ENCODE measurements around the gene ZFAND3. TPM values are rescaled to one million over a fixed set of nuclear protein-coding genes. Genes with fewer than 3 reads are reported as not detected.

The ZFAND3 gene
- total and polyA plus RNA-seq, 8 donors: 65.9 to 125 (median 118) TPM

DNA sequence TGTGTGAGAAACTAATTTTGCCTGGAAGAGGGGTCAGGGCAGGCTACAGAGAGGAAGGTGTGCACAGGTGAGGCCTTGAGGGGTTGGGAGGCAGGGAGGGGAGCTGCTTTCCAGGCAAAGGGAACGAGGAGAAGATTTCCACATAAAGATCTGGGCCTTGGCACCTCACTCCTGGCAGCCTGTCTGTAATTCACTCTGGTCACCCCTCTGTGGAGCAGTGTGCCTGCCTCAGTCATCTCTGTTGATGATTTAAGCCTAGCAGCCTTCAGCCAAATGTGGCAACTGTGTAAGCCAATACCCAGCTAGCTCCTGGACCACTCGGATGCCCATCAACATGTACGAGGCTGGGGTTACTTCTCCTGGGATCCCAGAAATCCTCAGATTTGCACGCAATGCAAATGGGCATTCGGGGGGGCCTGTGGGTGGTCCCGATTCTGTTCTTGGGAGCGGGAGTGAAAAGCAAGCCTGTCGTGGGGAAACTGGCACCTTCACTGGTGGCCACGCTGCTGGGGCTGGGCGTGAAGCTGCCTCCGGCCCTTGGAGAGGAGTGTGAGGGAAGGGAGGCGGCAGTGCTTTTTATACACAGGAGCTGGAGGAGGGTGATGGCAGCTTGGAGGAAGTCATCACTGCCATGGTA lies 360.4 kb downstream of the ZFAND3 start:
- peaks cover 0 to 13% of the 10 kb centered on the region in 2 donors for H3K36me3 ChIP-seq
- no peaks in the 10 kb centered on the region for H3K9me3 ChIP-seq
- H3K27ac ChIP-seq: no peak overlapping the region
- ATAC-seq: no peak
- no peak for TF ChIP-seq CTCF (IDR thresholded peaks at IDR 0.05)
- H3K4me1 ChIP-seq: no peaks in the 10 kb centered on the region
- intact Hi-C loops (cut with DNase I): no loop called here
- H3K27me3 ChIP-seq: no peaks in the 10 kb centered on the region
- H3K4me3 ChIP-seq: no peak overlapping the region
- DNase-seq: peak in 1 of 4 donors; percentile 21

DNA sequence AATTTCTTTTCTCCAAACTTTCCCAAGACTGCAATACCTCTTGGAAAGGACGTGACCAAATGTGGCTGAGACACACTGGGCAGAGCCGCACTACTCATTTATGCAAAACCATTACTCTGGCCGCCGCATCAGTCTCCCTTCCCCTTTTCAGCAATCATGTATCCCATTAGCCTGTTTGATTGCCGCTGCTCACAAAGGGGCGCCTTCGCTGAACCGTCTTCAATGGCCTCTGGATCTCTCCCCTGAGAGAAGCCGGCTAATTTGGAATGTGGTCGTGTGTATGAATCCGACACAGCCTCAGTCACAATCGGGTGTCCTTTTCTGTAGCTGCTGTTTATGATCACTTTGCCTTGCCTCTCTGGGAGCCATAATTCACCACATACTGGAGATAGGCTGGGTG lies 361.1 kb downstream of the ZFAND3 start:
- Histone ChIP-seq H3K9me3 (no peaks in the 10 kb centered on the region), H3K36me3 (peaks cover 0 to 7% of the 10 kb centered on the region in 2 donors), H3K4me3 (no peak overlapping the region), H3K4me1 (no peaks in the 10 kb centered on the region), H3K27me3 (no peaks in the 10 kb centered on the region), H3K27ac (no peak overlapping the region)
- no peak for DNase-seq
- intact Hi-C loops (cut with DNase I): no loop called here
- ATAC-seq: no peak
- no peak for TF ChIP-seq CTCF (IDR thresholded peaks at IDR 0.05)

DNA sequence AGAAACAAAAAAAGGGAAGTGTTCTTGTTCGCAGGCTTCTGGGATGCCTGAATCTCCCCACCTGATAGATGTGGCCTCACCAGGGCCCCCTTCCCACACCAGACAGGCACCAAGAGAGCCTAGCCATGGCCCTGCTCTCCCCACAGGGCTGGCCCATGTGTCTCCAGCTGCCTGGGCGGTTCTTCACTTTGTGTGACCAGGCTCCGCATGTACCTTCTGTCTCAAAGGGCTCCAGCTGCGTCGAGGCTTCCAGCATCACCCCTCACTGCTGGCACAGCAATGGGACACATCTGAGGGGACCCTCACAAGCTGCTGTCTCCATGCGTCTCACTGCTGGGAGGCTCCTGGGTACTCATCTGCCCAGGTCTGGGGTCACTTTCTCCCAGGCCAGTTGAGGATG lies 362.9 kb downstream of the ZFAND3 start:
- ATAC-seq (no peak), DNase-seq (peak in 1 of 4 donors; percentile 36)
- Histone ChIP-seq H3K9me3 (no peaks in the 10 kb centered on the region), H3K36me3 (peaks cover 0 to 7% of the 10 kb centered on the region in 2 donors), H3K4me3 (no peak overlapping the region), H3K27me3 (no peaks in the 10 kb centered on the region), H3K27ac (no peak overlapping the region), H3K4me1 (no peaks in the 10 kb centered on the region)
- intact Hi-C loops (cut with DNase I): no loop called here
- TF ChIP-seq CTCF (IDR thresholded peaks at IDR 0.05): no peak

GRCh38 chr6:38183856-38184584 lies 364.5 kb downstream of the ZFAND3 start:
- ATAC-seq (no peak), DNase-seq (no peak)
- H3K9me3 ChIP-seq: no peaks in the 10 kb centered on the region
- intact Hi-C loops (cut with DNase I): no loop called here
- no peak overlapping the region for H3K27ac ChIP-seq
- peaks cover 0 to 12% of the 10 kb centered on the region in 2 donors for H3K36me3 ChIP-seq
- H3K4me1 ChIP-seq: no peaks in the 10 kb centered on the region
- H3K27me3 ChIP-seq: no peaks in the 10 kb centered on the region
- H3K4me3 ChIP-seq: no peak overlapping the region
- no peak for TF ChIP-seq CTCF (IDR thresholded peaks at IDR 0.05)

GRCh38 chr6:38184585-38185080 lies 365.1 kb downstream of the ZFAND3 start:
- peaks cover 0 to 13% of the 10 kb centered on the region in 2 donors for H3K36me3 ChIP-seq
- no peak overlapping the region for H3K4me3 ChIP-seq
- intact Hi-C loops (cut with DNase I): no loop called here
- H3K4me1 ChIP-seq: no peaks in the 10 kb centered on the region
- H3K27me3 ChIP-seq: no peaks in the 10 kb centered on the region
- DNase-seq (peak in 1 of 4 donors; percentile 37), ATAC-seq (peak; percentile 51)
- no peak overlapping the region for H3K27ac ChIP-seq
- no peak for TF ChIP-seq CTCF (IDR thresholded peaks at IDR 0.05)
- no peaks in the 10 kb centered on the region for H3K9me3 ChIP-seq
